ENCODE data around the gene KCNG4.

KCNG4 gene

DNA sequence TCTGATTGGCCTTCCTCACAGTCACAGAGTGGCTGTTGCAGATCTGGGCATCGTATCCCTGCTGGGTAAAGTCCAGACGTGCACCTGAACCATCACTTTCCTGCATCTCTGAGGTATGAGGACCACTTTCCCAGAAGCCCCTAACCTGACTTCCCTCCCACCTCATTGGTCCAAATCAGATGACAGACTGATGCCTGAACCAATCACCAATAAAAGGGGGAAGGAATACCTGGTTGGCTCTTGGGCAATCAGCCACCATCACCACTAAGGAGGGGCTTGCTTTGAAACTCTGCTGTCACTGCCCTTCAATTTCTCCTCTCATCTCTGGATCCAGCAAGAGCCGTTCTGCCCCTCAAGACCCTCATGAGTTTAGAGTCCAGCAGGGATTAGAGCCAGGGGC lies 41.3 kb upstream of the KCNG4 start:
- no peak overlapping the region for H3K4me3 ChIP-seq (ENCODE audit: low read depth, low read length)
- TF ChIP-seq, protein P1, sequence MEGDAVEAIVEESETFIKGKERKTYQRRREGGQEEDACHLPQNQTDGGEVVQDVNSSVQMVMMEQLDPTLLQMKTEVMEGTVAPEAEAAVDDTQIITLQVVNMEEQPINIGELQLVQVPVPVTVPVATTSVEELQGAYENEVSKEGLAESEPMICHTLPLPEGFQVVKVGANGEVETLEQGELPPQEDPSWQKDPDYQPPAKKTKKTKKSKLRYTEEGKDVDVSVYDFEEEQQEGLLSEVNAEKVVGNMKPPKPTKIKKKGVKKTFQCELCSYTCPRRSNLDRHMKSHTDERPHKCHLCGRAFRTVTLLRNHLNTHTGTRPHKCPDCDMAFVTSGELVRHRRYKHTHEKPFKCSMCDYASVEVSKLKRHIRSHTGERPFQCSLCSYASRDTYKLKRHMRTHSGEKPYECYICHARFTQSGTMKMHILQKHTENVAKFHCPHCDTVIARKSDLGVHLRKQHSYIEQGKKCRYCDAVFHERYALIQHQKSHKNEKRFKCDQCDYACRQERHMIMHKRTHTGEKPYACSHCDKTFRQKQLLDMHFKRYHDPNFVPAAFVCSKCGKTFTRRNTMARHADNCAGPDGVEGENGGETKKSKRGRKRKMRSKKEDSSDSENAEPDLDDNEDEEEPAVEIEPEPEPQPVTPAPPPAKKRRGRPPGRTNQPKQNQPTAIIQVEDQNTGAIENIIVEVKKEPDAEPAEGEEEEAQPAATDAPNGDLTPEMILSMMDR (IDR thresholded peaks at IDR 0.05; ENCODE audit: low read depth, low read length), result no peak

GRCh38 chr16:84279881-84280280 lies 40.1 kb upstream of the KCNG4 start:
- TF ChIP-seq, protein P1 (IDR thresholded peaks at IDR 0.05; ENCODE audit: low read depth, low read length), result no peak
- H3K4me3 ChIP-seq (ENCODE audit: low read depth, low read length), result no peak overlapping the region

DNA sequence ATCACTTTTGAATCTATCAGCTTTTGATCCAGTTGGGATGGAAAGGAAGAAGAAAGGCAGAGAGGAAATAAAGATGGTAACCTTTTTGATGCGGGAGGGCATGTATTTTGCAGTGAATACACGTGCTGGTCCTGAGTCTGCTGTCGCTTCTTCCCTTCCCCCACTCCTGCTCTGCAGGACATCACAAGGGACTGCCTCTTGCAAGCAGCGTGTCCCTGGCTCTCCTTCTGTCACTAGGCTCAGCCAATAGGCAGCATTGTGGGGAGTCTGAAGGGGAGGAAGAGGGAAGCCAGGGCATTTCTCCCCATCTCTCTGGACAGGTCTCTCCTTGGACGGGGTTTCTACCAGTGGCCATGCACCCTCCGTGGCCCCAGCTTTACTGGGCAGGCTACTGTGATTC lies 39.2 kb upstream of the KCNG4 start:
- no peak overlapping the region for H3K4me3 ChIP-seq (ENCODE audit: low read depth, low read length)
- TF ChIP-seq, protein P1 (IDR thresholded peaks at IDR 0.05; ENCODE audit: low read depth, low read length), result no peak

DNA sequence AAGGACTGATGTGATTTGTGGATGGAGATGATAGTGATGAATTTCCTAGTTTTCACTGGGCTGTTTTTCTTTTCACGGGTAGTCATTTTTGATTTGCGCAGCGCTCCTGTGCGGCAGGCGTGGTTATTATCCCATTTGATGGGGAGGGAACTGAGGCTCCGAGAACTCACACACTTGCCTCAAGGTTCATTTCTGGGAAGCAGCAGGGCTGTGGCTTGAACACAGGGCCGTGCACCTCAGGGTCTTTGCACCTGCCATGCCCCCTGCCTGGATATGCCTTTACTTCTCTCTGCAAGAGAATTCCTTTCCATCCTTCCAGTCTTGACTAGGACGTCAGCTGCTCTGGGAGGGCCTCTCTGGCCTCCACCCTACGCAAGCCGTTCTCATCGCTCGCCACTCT lies 38.5 kb upstream of the KCNG4 start:
- TF ChIP-seq, protein P1 (IDR thresholded peaks at IDR 0.05; ENCODE audit: low read depth, low read length), result no peak
- no peak overlapping the region for H3K4me3 ChIP-seq (ENCODE audit: low read depth, low read length)

GRCh38 chr16:84277244-84277823 lies 37.5 kb upstream of the KCNG4 start:
- TF ChIP-seq, protein P1 (IDR thresholded peaks at IDR 0.05; ENCODE audit: low read depth, low read length), result peak; percentile 82
- no peak overlapping the region for H3K4me3 ChIP-seq (ENCODE audit: low read depth, low read length)

DNA sequence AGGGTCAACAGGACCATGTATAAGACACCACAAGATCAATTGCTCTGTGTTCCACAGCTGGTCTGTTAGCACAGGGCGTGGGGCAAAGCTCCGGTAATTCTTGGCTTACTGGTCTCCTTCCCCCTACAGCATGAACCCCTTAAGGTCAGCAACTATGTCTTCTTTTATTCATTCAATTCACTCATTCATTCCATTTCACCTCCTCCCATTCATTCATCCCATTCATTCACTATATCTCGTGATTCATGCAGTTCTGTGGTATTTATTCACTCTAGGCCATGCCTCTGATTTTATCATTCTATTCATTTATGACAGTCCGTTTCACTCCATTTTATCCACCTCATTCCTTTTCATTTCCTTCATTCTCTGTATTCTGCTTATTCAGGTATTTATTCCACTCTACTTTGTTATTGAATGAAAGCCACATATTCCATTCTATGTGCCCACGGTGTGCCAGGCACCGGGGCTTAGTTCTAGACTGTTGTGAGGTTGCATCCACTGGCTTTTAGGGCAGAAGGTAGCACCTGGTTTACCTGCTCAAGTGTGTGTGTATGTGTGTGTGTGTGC lies 35.9 kb upstream of the KCNG4 start:
- TF ChIP-seq, protein P1 (IDR thresholded peaks at IDR 0.05; ENCODE audit: low read depth, low read length), result no peak
- no peak overlapping the region for H3K4me3 ChIP-seq (ENCODE audit: low read depth, low read length)

- H3K4me3 ChIP-seq (ENCODE audit: low read depth, low read length), result no peak overlapping the region
- TF ChIP-seq, protein P1 (IDR thresholded peaks at IDR 0.05; ENCODE audit: low read depth, low read length), result no peak
These were observed 34.7 kb upstream of the KCNG4 start for GRCh38 chr16:84274515-84274914.
